Hepatocyte (in vitro differentiated cells): ENCODE data around the gene CCL27.

Experiments
- CTCF ChIP-seq: fragments of 200-600 bp; sonication (generic); IDR thresholded peaks from 2 replicates; pipeline ENCODE4 v1.5.1; 2016; ENCODE audit warnings: antibody characterized with exemption, mild to moderate bottlenecking; ENCODE audit not compliant: poor library complexity
- EZH2 ChIP-seq: fragments of 200-600 bp; sonication (generic); IDR thresholded peaks from 2 replicates; pipeline ENCODE4 v1.6.1; 2016; ENCODE audit warnings: antibody characterized with exemption, mild to moderate bottlenecking, borderline replicate concordance

- TF ChIP-seq CTCF (peak; percentile 90), EZH2 (no peak)
Observed at GRCh38 chr9:34701023-34701768, 38.7 kb upstream of the CCL27 start.
